ENCODE data around the gene TNPO3.

- TF ChIP-seq CTCF (conservative IDR thresholded peaks at IDR 0.05) (no peak), EZH2 (IDR thresholded peaks at IDR 0.05; ENCODE audit: low read depth) (no peak)
Measured at GRCh38 chr7:129017264-129017663, 37.6 kb downstream of the TNPO3 start.
